Measurements from ENCODE around the gene MFRP. TPM values are rescaled to one million over a fixed set of nuclear protein-coding genes. Genes with fewer than 3 reads are reported as not detected.

Gene MFRP
- total RNA-seq, 1 donor from 2014 or later, result not detected

GRCh38 chr11:119373921-119374631 lies 27.6 kb upstream of the MFRP start:
- DNase-seq (peak; percentile 80), ATAC-seq (peak; percentile 8)
- intact Hi-C loops (cut with micrococcal nuclease), result no loop called here

GRCh38 chr11:119373059-119373920 lies 26.8 kb upstream of the MFRP start:
- ATAC-seq (no peak), DNase-seq (no peak)
- intact Hi-C loops (cut with micrococcal nuclease), result no loop called here

- ATAC-seq, result no peak
- no peak for DNase-seq
- intact Hi-C loops (cut with micrococcal nuclease), result no loop called here
Observed at GRCh38 chr11:119372260-119373058, 26.0 kb upstream of the MFRP start.

GRCh38 chr11:119371778-119372182 lies 25.3 kb upstream of the MFRP start:
- DNase-seq, result peak; percentile 63
- intact Hi-C loops (cut with micrococcal nuclease), result no loop called here
- peak; percentile 7 for ATAC-seq

GRCh38 chr11:119371067-119371601 lies 24.6 kb upstream of the MFRP start:
- DNase-seq (no peak), ATAC-seq (no peak)
- intact Hi-C loops (cut with micrococcal nuclease), result no loop called here

- ATAC-seq, result peak; percentile 47
- intact Hi-C loops (cut with micrococcal nuclease), result no loop called here
- DNase-seq, result peak; percentile 81
Observed at GRCh38 chr11:119370486-119371046, 24.1 kb upstream of the MFRP start.

- intact Hi-C loops (cut with micrococcal nuclease), result no loop called here
- DNase-seq (peak; percentile 61), ATAC-seq (peak; percentile 43)
Observed at GRCh38 chr11:119369132-119369925, 22.8 kb upstream of the MFRP start.

- intact Hi-C loops (cut with micrococcal nuclease), result no loop called here
- peak; percentile 55 for ATAC-seq
Observed at GRCh38 chr11:119368121-119369034, 21.9 kb upstream of the MFRP start.

GRCh38 chr11:119367661-119368120 lies 21.2 kb upstream of the MFRP start:
- DNase-seq (no peak), ATAC-seq (no peak)
- intact Hi-C loops (cut with micrococcal nuclease), result no loop called here

More at GRCh38 chr11:119368121-119369034, 21.9 kb upstream of the MFRP start:
- peak; percentile 90 for DNase-seq

- ATAC-seq, result no peak
- intact Hi-C loops (cut with micrococcal nuclease), result no loop called here
- no peak for DNase-seq
Observed at GRCh38 chr11:119366690-119367620, 20.4 kb upstream of the MFRP start.

GRCh38 chr11:119365071-119365591 lies 18.6 kb upstream of the MFRP start:
- intact Hi-C loops (cut with micrococcal nuclease), result no loop called here
- DNase-seq (no peak), ATAC-seq (peak; percentile 3)

- peak; percentile 49 for ATAC-seq
Observed at GRCh38 chr11:119363851-119364590, 17.5 kb upstream of the MFRP start.

GRCh38 chr11:119363081-119363850 lies 16.8 kb upstream of the MFRP start:
- DNase-seq (peak; percentile 77), ATAC-seq (peak; percentile 32)
- intact Hi-C loops (cut with micrococcal nuclease), result no loop called here

More at GRCh38 chr11:119363851-119364590, 17.5 kb upstream of the MFRP start:
- intact Hi-C loops (cut with micrococcal nuclease), result no loop called here
- DNase-seq, result peak; percentile 87

- intact Hi-C loops (cut with micrococcal nuclease), result no loop called here
- ATAC-seq, result peak; percentile 0
- no peak for DNase-seq
Observed at GRCh38 chr11:119362741-119363080, 16.2 kb upstream of the MFRP start.

All from left ventricle myocardium superior (tissue), 1 donor.